IMR-90 (cell line): ENCODE results near the gene ARHGEF1.

Source experiments
- CTCF ChIP-seq: conservative IDR thresholded peaks from 2 replicates; pipeline ENCODE4 v1.5.1; 2012; ENCODE audit warnings: mild to moderate bottlenecking, low read depth, low read length, improper control_type of control experiment
- RAD21 ChIP-seq: IDR thresholded peaks from 2 replicates; pipeline ENCODE4 v1.6.1; 2012; ENCODE audit warnings: low read length, improper control_type of control experiment
- RCOR1 ChIP-seq: IDR thresholded peaks from 2 replicates; pipeline ENCODE4 v1.6.1; 2012; ENCODE audit warnings: mild to moderate bottlenecking, low read length, improper control_type of control experiment; ENCODE audit not compliant: insufficient replicate concordance
- RFX5 ChIP-seq: IDR thresholded peaks from 2 replicates; pipeline ENCODE4 v1.8.0; 2012; ENCODE audit warnings: low read depth, mild to moderate bottlenecking, low read length, moderate library complexity
- SMC3 ChIP-seq: fragments of 150-350 bp; IDR thresholded peaks from 2 replicates; pipeline ENCODE4 v1.6.1; 2016; ENCODE audit warnings: low read depth, mild to moderate bottlenecking, antibody characterized with exemption, low read length, moderate library complexity
- USF2 ChIP-seq: fragments of 150-350 bp; IDR thresholded peaks from 2 replicates; pipeline ENCODE4 v1.6.1; 2017; ENCODE audit warnings: mild to moderate bottlenecking, antibody characterized with exemption, low read length, low read depth

GRCh38 chr19:41890936-41891335, 8.0 kb downstream of the ARHGEF1 start:
- TF ChIP-seq CTCF (no peak), RCOR1 (no peak), USF2 (no peak), RFX5 (no peak), RAD21 (no peak), SMC3 (no peak)
